ENCODE measurements around the gene PARD3.

Gene PARD3

GRCh38 chr10:34801097-34801733 is 13.9 kb downstream of the PARD3 start:
- 0 out of 2 replicates have a peak, but pooled peaks cover 6% of the 10 kb centered on the region for H3K36me3 ChIP-seq (ENCODE audit: low read depth)
- peaks cover 40% of the 10 kb centered on the region for H3K4me1 ChIP-seq (ENCODE audit: insufficient read depth, poor library complexity, severe bottlenecking)
- ATAC-seq (ENCODE audit: low read depth), result peak; percentile 85
- DNase-seq (ENCODE audit: low spot score), result no peak
- no peaks in the 10 kb centered on the region for H3K9me3 ChIP-seq (ENCODE audit: severe bottlenecking)
- TF ChIP-seq, protein P1, sequence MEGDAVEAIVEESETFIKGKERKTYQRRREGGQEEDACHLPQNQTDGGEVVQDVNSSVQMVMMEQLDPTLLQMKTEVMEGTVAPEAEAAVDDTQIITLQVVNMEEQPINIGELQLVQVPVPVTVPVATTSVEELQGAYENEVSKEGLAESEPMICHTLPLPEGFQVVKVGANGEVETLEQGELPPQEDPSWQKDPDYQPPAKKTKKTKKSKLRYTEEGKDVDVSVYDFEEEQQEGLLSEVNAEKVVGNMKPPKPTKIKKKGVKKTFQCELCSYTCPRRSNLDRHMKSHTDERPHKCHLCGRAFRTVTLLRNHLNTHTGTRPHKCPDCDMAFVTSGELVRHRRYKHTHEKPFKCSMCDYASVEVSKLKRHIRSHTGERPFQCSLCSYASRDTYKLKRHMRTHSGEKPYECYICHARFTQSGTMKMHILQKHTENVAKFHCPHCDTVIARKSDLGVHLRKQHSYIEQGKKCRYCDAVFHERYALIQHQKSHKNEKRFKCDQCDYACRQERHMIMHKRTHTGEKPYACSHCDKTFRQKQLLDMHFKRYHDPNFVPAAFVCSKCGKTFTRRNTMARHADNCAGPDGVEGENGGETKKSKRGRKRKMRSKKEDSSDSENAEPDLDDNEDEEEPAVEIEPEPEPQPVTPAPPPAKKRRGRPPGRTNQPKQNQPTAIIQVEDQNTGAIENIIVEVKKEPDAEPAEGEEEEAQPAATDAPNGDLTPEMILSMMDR (IDR thresholded peaks at IDR 0.05; ENCODE audit: poor library complexity, severe bottlenecking), result no peak
- no peak overlapping the region for H3K4me3 ChIP-seq (ENCODE audit: severe bottlenecking)
- H3K27me3 ChIP-seq (ENCODE audit: insufficient read depth, poor library complexity, severe bottlenecking), result no peaks in the 10 kb centered on the region
- H3K27ac ChIP-seq (ENCODE audit: poor library complexity, severe bottlenecking), result peak overlapping the region; percentile 58

DNA sequence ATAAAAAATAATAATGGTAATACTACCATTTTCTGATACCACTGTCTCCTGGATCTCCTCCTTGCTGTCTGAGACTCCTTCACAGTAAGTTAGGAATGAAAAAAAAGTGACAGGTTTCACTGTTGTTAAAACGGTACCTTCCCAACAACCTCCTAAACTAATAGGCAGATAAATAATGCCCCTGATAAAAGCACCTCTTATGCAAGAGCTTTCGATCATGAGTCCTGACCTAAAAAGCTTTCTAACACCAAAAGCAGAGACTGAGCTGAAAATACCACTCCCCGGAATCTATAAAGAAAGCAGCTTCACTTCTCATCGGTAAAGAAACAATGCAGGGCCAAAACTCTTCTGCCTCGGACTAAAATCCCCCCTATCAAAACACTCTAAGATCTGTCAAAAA is 14.5 kb downstream of the PARD3 start:
- ATAC-seq (ENCODE audit: low read depth) (no peak), DNase-seq (ENCODE audit: low spot score) (no peak)
- TF ChIP-seq, protein P1 (IDR thresholded peaks at IDR 0.05; ENCODE audit: poor library complexity, severe bottlenecking), result no peak
- Histone ChIP-seq H3K4me3 (ENCODE audit: severe bottlenecking) (no peak overlapping the region), H3K9me3 (ENCODE audit: severe bottlenecking) (no peaks in the 10 kb centered on the region), H3K4me1 (ENCODE audit: insufficient read depth, poor library complexity, severe bottlenecking) (peaks cover 40% of the 10 kb centered on the region), H3K27me3 (ENCODE audit: insufficient read depth, poor library complexity, severe bottlenecking) (no peaks in the 10 kb centered on the region), H3K27ac (ENCODE audit: poor library complexity, severe bottlenecking) (no peak overlapping the region), H3K36me3 (ENCODE audit: low read depth) (0 out of 2 replicates have a peak, but pooled peaks cover 6% of the 10 kb centered on the region)

DNA sequence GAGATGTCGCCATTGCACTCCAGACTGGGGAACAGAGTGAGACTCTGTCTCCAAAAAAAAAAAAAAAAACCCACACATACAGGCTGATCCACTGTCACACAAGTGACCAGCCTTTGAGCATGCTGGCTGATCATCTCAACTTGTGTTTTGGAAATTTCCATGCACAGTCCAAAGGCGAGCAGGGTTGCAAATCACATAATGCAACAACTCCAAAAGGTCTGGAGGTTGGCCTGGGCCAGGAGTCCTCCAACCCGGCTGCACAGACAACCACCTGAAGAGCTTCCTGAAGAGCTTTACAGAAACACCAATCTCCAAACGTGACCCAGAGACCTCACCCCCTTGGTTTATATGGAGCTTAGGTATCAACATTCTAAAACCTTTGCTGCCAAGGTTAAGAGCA is 16.4 kb downstream of the PARD3 start:
- DNase-seq (ENCODE audit: low spot score) (no peak), ATAC-seq (ENCODE audit: low read depth) (no peak)
- TF ChIP-seq, protein P1 (IDR thresholded peaks at IDR 0.05; ENCODE audit: poor library complexity, severe bottlenecking), result no peak
- Histone ChIP-seq H3K36me3 (ENCODE audit: low read depth) (0 out of 2 replicates have a peak, but pooled peaks cover 6% of the 10 kb centered on the region), H3K27ac (ENCODE audit: poor library complexity, severe bottlenecking) (no peak overlapping the region), H3K4me3 (ENCODE audit: severe bottlenecking) (no peak overlapping the region), H3K27me3 (ENCODE audit: insufficient read depth, poor library complexity, severe bottlenecking) (no peaks in the 10 kb centered on the region), H3K9me3 (ENCODE audit: severe bottlenecking) (no peaks in the 10 kb centered on the region), H3K4me1 (ENCODE audit: insufficient read depth, poor library complexity, severe bottlenecking) (peaks cover 22% of the 10 kb centered on the region)

DNA sequence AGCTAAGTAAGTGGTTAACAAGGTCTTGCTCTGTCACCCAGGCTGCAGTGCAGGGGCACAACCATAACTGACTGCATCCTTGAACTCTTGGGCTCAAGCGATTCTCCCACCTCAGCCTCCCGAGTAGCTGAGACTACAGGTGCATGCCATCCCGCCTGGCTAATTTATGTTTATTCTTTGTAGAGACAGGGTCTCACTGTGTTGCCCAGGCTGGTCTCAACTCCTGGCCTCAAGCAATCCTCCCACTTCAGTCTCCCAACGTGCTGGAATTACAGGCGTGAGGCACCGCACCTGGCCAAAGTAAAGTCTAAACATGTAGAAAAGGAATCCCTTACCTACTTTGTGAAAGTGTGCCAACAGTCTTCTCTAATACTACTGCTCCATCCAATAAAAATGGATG is 17.9 kb downstream of the PARD3 start:
- TF ChIP-seq, protein P1 (IDR thresholded peaks at IDR 0.05; ENCODE audit: poor library complexity, severe bottlenecking), result no peak
- no peaks in the 10 kb centered on the region for H3K27me3 ChIP-seq (ENCODE audit: insufficient read depth, poor library complexity, severe bottlenecking)
- ATAC-seq (ENCODE audit: low read depth), result no peak

GRCh38 chr10:34796133-34796532 is 19.0 kb downstream of the PARD3 start:
- Histone ChIP-seq H3K27me3 (ENCODE audit: insufficient read depth, poor library complexity, severe bottlenecking) (no peaks in the 10 kb centered on the region), H3K9me3 (ENCODE audit: severe bottlenecking) (no peaks in the 10 kb centered on the region), H3K27ac (ENCODE audit: poor library complexity, severe bottlenecking) (no peak overlapping the region), H3K4me1 (ENCODE audit: insufficient read depth, poor library complexity, severe bottlenecking) (peaks cover 2% of the 10 kb centered on the region), H3K36me3 (ENCODE audit: low read depth) (0 out of 2 replicates have a peak, but pooled peaks cover 6% of the 10 kb centered on the region), H3K4me3 (ENCODE audit: severe bottlenecking) (no peak overlapping the region)
- TF ChIP-seq, protein P1 (IDR thresholded peaks at IDR 0.05; ENCODE audit: poor library complexity, severe bottlenecking), result no peak
- ATAC-seq (ENCODE audit: low read depth) (no peak), DNase-seq (ENCODE audit: low spot score) (no peak)

More for the DNA sequence above, 17.9 kb downstream of the PARD3 start:
- no peak for DNase-seq (ENCODE audit: low spot score)
- no peak overlapping the region for H3K4me3 ChIP-seq (ENCODE audit: severe bottlenecking)
- no peak overlapping the region for H3K27ac ChIP-seq (ENCODE audit: poor library complexity, severe bottlenecking)
- 0 out of 2 replicates have a peak, but pooled peaks cover 6% of the 10 kb centered on the region for H3K36me3 ChIP-seq (ENCODE audit: low read depth)
- peaks cover 12% of the 10 kb centered on the region for H3K4me1 ChIP-seq (ENCODE audit: insufficient read depth, poor library complexity, severe bottlenecking)
- H3K9me3 ChIP-seq (ENCODE audit: severe bottlenecking), result no peaks in the 10 kb centered on the region
